A673 (cell line): ENCODE data around the gene ME1. TPM values are rescaled to one million over a fixed set of nuclear protein-coding genes. Genes with fewer than 3 reads are reported as not detected.

Experiments used
- BruUV-seq: library from RNA; stranded (reverse); fragments of 400-500 nt; replicated peaks from 2 replicates; lab custom pipeline; 2021; lab: Mats Ljungman, UMichigan
- CTCF ChIA-PET: fragments of 300-600 bp; sonication (Branson Sonifier 250); formaldehyde crosslinking; loops from one replicate; lab custom pipeline; 2022; ENCODE audit warnings: antibody characterized with exemption; lab: Charles Lee
- POLR2A ChIA-PET: fragments of 300-600 bp; sonication (Branson Sonifier 250); formaldehyde crosslinking; loops from one replicate; lab custom pipeline; 2022; ENCODE audit warnings: antibody characterized with exemption; ENCODE audit not compliant: low non-redundant PET; lab: Charles Lee
- DNase-seq: peaks from one replicate; pipeline ENCODE4 v3.0.0-alpha.2; 2015; ENCODE audit warnings: low spot score
- H3K27ac ChIP-seq: fragments of 200-600 bp; sonication (generic); 2 replicates; pipeline ENCODE4 v1.5.1; 2016; ENCODE audit warnings: mixed run types, low read depth, mild to moderate bottlenecking, mixed read lengths, antibody characterized with exemption, low read length; ENCODE audit not compliant: poor library complexity, severe bottlenecking
- H3K27me3 ChIP-seq: fragments of 200-600 bp; sonication (generic); replicated peaks from 2 replicates; pipeline ENCODE4 v1.6.1; 2017; ENCODE audit warnings: mixed run types, low read depth, mild to moderate bottlenecking, mixed read lengths, antibody characterized with exemption, low read length; ENCODE audit not compliant: insufficient read depth, poor library complexity
- H3K36me3 ChIP-seq: fragments of 200-600 bp; sonication (generic); 2 replicates; pipeline ENCODE4 v1.6.1; 2016; ENCODE audit warnings: mixed run types, mild to moderate bottlenecking, mixed read lengths, antibody characterized with exemption, low read length; ENCODE audit not compliant: insufficient read depth, poor library complexity, severe bottlenecking
- H3K4me1 ChIP-seq: fragments of 200-600 bp; sonication (generic); 2 replicates; pipeline ENCODE4 v1.6.1; 2017; ENCODE audit warnings: mixed run types, mild to moderate bottlenecking, mixed read lengths, antibody characterized with exemption, low read length; ENCODE audit not compliant: insufficient read depth, poor library complexity, severe bottlenecking
- H3K4me3 ChIP-seq: fragments of 200-600 bp; sonication (generic); 2 replicates; pipeline ENCODE4 v1.5.1; 2016; ENCODE audit warnings: low read depth, mixed run types, mild to moderate bottlenecking, mixed read lengths, low read length; ENCODE audit not compliant: poor library complexity, severe bottlenecking
- H3K9me3 ChIP-seq: fragments of 200-600 bp; sonication (generic); 2 replicates; pipeline ENCODE4 v1.6.1; 2016; ENCODE audit warnings: mixed run types, low read depth, mild to moderate bottlenecking, mixed read lengths, antibody characterized with exemption, low read length; ENCODE audit not compliant: poor library complexity, severe bottlenecking
- EZH2 ChIP-seq: fragments of 200-600 bp; sonication (generic); IDR thresholded peaks from 2 replicates; pipeline ENCODE4 v1.6.1; 2017; ENCODE audit warnings: borderline replicate concordance, low read depth, mild to moderate bottlenecking, mixed read lengths, antibody characterized with exemption, low read length; ENCODE audit not compliant: poor library complexity, severe bottlenecking
- intact Hi-C: fragments of 100-400 bp; cut with micrococcal nuclease; formaldehyde crosslinking; loops from one replicate; pipeline ENCODE4 v1.10.0; 2022; ENCODE audit not compliant: unreplicated experiment
- total RNA-seq: library from RNA; stranded (reverse); gene quantifications from 2 replicates; pipeline ENCODE4 v1.2.3, GENCODE V29; 2021
- TF ChIP-seq, protein P1 (sequence below): fragments of 300-800, 200-600 bp; sonication (generic); conservative IDR thresholded peaks from 2 replicates; pipeline ENCODE4 v1.5.1; 2017; ENCODE audit warnings: low read depth, mild to moderate bottlenecking, antibody characterized with exemption, low read length, moderate library complexity, mixed read lengths

ME1 gene
- total RNA-seq, 1 experiment from 2014 or later: 78.8 TPM

DNA sequence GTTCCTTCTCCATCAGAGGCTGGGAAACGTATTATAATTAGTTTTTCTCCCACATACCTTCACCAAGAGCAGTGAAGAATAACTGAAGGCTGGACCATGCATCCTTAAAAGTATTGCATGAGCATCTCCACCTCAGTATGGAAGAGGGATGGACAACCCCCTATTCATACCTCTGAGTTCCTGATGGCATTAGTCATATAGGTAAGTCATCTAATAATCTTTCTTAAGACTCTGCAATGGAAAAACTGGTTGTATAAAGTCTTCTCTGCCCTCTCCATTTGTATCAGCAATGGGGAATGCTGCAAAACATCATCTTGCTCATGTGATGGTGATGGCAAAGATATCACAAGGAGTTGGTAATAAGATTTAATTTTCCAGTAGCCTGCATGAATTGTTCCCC is 262.3 kb downstream of the ME1 start:
- POLR2A ChIA-PET: no interaction called here
- H3K27me3 ChIP-seq: no peaks in the 10 kb centered on the region
- BruUV-seq: no TSS peak
- no peaks in the 10 kb centered on the region for H3K9me3 ChIP-seq
- TF ChIP-seq, protein P1, sequence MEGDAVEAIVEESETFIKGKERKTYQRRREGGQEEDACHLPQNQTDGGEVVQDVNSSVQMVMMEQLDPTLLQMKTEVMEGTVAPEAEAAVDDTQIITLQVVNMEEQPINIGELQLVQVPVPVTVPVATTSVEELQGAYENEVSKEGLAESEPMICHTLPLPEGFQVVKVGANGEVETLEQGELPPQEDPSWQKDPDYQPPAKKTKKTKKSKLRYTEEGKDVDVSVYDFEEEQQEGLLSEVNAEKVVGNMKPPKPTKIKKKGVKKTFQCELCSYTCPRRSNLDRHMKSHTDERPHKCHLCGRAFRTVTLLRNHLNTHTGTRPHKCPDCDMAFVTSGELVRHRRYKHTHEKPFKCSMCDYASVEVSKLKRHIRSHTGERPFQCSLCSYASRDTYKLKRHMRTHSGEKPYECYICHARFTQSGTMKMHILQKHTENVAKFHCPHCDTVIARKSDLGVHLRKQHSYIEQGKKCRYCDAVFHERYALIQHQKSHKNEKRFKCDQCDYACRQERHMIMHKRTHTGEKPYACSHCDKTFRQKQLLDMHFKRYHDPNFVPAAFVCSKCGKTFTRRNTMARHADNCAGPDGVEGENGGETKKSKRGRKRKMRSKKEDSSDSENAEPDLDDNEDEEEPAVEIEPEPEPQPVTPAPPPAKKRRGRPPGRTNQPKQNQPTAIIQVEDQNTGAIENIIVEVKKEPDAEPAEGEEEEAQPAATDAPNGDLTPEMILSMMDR: no peak
- TF ChIP-seq EZH2: no peak
- peaks cover 10% of the 10 kb centered on the region for H3K4me1 ChIP-seq
- H3K4me3 ChIP-seq: no peak overlapping the region
- DNase-seq: no peak
- H3K27ac ChIP-seq: no peak overlapping the region
- CTCF ChIA-PET: no interaction called here
- H3K36me3 ChIP-seq: peaks cover 88% of the 10 kb centered on the region
- intact Hi-C loops: no loop called here

DNA sequence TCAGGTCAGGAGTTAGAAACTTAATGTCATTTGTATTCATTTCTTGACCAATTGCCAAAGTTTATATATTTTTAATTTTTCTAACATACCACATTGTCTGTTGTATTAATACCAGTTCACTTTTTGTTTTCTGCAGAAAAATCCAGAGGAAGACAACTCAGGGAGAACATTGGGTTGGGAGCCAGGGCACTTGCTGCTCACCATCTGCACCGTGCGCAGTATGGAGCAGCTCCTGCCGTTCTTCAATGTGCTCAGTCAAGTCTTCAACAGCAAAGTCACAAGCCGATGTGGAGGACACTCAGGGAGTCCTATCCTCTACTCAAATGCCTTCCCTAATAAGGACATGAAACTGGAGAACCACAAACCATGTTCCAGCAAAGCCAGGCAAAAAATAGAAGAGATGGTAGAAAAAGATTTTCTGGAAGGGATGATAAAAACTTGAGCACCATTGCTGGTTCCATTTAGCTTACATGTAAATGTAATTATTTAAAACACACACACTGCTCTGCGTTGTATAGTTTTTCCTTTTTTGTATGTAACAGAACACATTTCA is 263.0 kb downstream of the ME1 start:
- Histone ChIP-seq H3K36me3 (peaks cover 86% of the 10 kb centered on the region), H3K27me3 (no peaks in the 10 kb centered on the region), H3K27ac (no peak overlapping the region), H3K4me1 (peaks cover 10% of the 10 kb centered on the region), H3K4me3 (no peak overlapping the region), H3K9me3 (no peaks in the 10 kb centered on the region)
- intact Hi-C loops: no loop called here
- CTCF ChIA-PET: no interaction called here
- DNase-seq: no peak
- POLR2A ChIA-PET: no interaction called here
- TF ChIP-seq, protein P1: no peak
- TF ChIP-seq EZH2: no peak
- no TSS peak for BruUV-seq

Other genes with a start within 250 kb of the ME1 start
- 55.4 and 71.7 TPM in 2 replicates for gene PGM3, start 237.8 kb downstream of the ME1 start, total RNA-seq
- 2.4 and 3.6 TPM in 2 replicates for gene RWDD2A, start 237.7 kb downstream of the ME1 start, total RNA-seq
- gene PRSS35, start 81.5 kb upstream of the ME1 start, total RNA-seq: 112 and 131 TPM in 2 replicates